Measurements from ENCODE around the gene SEMA4D.

- TF ChIP-seq TCF7L2 (IDR thresholded peaks at IDR 0.05; ENCODE audit: low read depth, low read length): no peak
- no peak for TF ChIP-seq ZNF781 (CRISPR knock-in tag; IDR thresholded peaks at IDR 0.05; ENCODE audit: borderline replicate concordance, not compliant biosample characterization)
- no peak for TF ChIP-seq ZNF709 (CRISPR knock-in tag; IDR thresholded peaks at IDR 0.05)
- TF ChIP-seq TFAP4 (IDR thresholded peaks at IDR 0.05; ENCODE audit: borderline replicate concordance, low read depth): no peak
- no peak for TF ChIP-seq ZBTB33 (CRISPR knock-in tag; IDR thresholded peaks at IDR 0.05)
Measured at GRCh38 chr9:89352874-89353649, 144.9 kb downstream of the SEMA4D start.
